ENCODE data around the gene KCNJ13.

GRCh38 chr2:232723027-232723426, 53.3 kb downstream of the KCNJ13 start:
- TF ChIP-seq CTCF (IDR thresholded peaks at IDR 0.05; ENCODE audit: poor library complexity, severe bottlenecking) = no peak
- no peak for TF ChIP-seq EP300 (conservative IDR thresholded peaks at IDR 0.05; ENCODE audit: poor library complexity, severe bottlenecking)
- TF ChIP-seq EZH2 (IDR thresholded peaks at IDR 0.05; ENCODE audit: borderline replicate concordance, insufficient read depth, low read length, poor library complexity, severe bottlenecking) = no peak
- TF ChIP-seq POLR2AphosphoS5 (IDR thresholded peaks at IDR 0.05) = no peak
- TF ChIP-seq REST (IDR thresholded peaks at IDR 0.05; ENCODE audit: borderline replicate concordance) = no peak
- TF ChIP-seq SMC3 (conservative IDR thresholded peaks at IDR 0.05; ENCODE audit: poor library complexity) = no peak
- no peak for TF ChIP-seq TAF1 (IDR thresholded peaks at IDR 0.05; ENCODE audit: low read depth)

Data from neural cell (in vitro differentiated cells).